HEK293 (cell line): Measurements from ENCODE around the gene CEP83.

Experiments
- HOXA7 ChIP-seq: sonication (generic); formaldehyde crosslinking; IDR thresholded peaks from 2 replicates; pipeline ENCODE4 v1.8.1; 2022; ENCODE audit warnings: missing genetic modification reagents, borderline replicate concordance
- ZFP69B ChIP-seq: fragments of 450-650 bp; formaldehyde crosslinking; IDR thresholded peaks from 2 replicates; pipeline ENCODE4 v1.5.1; 2016; ENCODE audit warnings: missing biosample characterization, missing genetic modification characterization
- ZNF184 ChIP-seq: fragments of 450-650 bp; IDR thresholded peaks from 2 replicates; pipeline ENCODE4 v1.5.1; 2018; ENCODE audit warnings: missing biosample characterization, mild to moderate bottlenecking, missing genetic modification characterization
- ZNF362 ChIP-seq: fragments of 450-650 bp; formaldehyde crosslinking; IDR thresholded peaks from 2 replicates; pipeline ENCODE4 v1.5.1; 2016; ENCODE audit warnings: missing biosample characterization, missing genetic modification characterization

GRCh38 chr12:94287245-94287628 is 172.4 kb downstream of the CEP83 start:
- no peak for TF ChIP-seq HOXA7 (CRISPR knock-in tag)
- TF ChIP-seq ZNF184 (tag by site-specific recombination), result no peak
- TF ChIP-seq ZFP69B, result no peak
- no peak for TF ChIP-seq ZNF362 (tag by site-specific recombination)
